ENCODE measurements around the gene TLE1.

The TLE1 gene

GRCh38 chr9:81682177-81682576 lies 7.2 kb downstream of the TLE1 start:
- TF ChIP-seq CTCF (IDR thresholded peaks at IDR 0.05; ENCODE audit: low read depth, low read length, missing control alignments) = no peak
- in situ Hi-C loops (cut with HindIII; ENCODE audit: low sequenced_read_pairs) = loop anchor here (25.0 kb wide), 2 partner anchors 930 to 1070 kb away; no protein-coding TSS in a partner anchor
- H3K4me3 ChIP-seq (ENCODE audit: low read depth, low read length) = no peak overlapping the region
- no peak for DNase-seq (ENCODE audit: low read depth)

GRCh38 chr9:81680506-81680905 lies 8.8 kb downstream of the TLE1 start:
- in situ Hi-C loops (cut with HindIII; ENCODE audit: low sequenced_read_pairs) = loop anchor here (25.0 kb wide), 2 partner anchors 932 to 1068 kb away; no protein-coding TSS in a partner anchor
- DNase-seq (ENCODE audit: low read depth) = no peak
- TF ChIP-seq CTCF (IDR thresholded peaks at IDR 0.05; ENCODE audit: low read depth, low read length, missing control alignments) = no peak
- no peak overlapping the region for H3K4me3 ChIP-seq (ENCODE audit: low read depth, low read length)

- no peak for TF ChIP-seq CTCF (IDR thresholded peaks at IDR 0.05; ENCODE audit: low read depth, low read length, missing control alignments)
- in situ Hi-C loops (cut with HindIII; ENCODE audit: low sequenced_read_pairs) = loop anchor here (25.0 kb wide), 2 partner anchors 932 to 1068 kb away; no protein-coding TSS in a partner anchor
- DNase-seq (ENCODE audit: low read depth) = no peak
Observed at GRCh38 chr9:81680006-81680405, 9.3 kb downstream of the TLE1 start.

GRCh38 chr9:81678088-81678487 lies 11.3 kb downstream of the TLE1 start:
- H3K4me3 ChIP-seq (ENCODE audit: low read depth, low read length) = no peak overlapping the region
- no peak for DNase-seq (ENCODE audit: low read depth)
- TF ChIP-seq CTCF (IDR thresholded peaks at IDR 0.05; ENCODE audit: low read depth, low read length, missing control alignments) = no peak
- in situ Hi-C loops (cut with HindIII; ENCODE audit: low sequenced_read_pairs) = loop anchor here (10.0 to 25.0 kb wide), 3 partner anchors 123 to 1066 kb away; no protein-coding TSS in a partner anchor

More at GRCh38 chr9:81680006-81680405, 9.3 kb downstream of the TLE1 start:
- no peak overlapping the region for H3K4me3 ChIP-seq (ENCODE audit: low read depth, low read length)

GRCh38 chr9:81676395-81676794 lies 13.0 kb downstream of the TLE1 start:
- in situ Hi-C loops (cut with HindIII; ENCODE audit: low sequenced_read_pairs) = loop anchor here (10.0 to 25.0 kb wide), 3 partner anchors 122 to 1064 kb away; no protein-coding TSS in a partner anchor
- TF ChIP-seq CTCF (IDR thresholded peaks at IDR 0.05; ENCODE audit: low read depth, low read length, missing control alignments) = no peak
- DNase-seq (ENCODE audit: low read depth) = no peak
- no peak overlapping the region for H3K4me3 ChIP-seq (ENCODE audit: low read depth, low read length)

- TF ChIP-seq CTCF (IDR thresholded peaks at IDR 0.05; ENCODE audit: low read depth, low read length, missing control alignments) = no peak
- in situ Hi-C loops (cut with HindIII; ENCODE audit: low sequenced_read_pairs) = loop anchor here (10.0 kb wide), 1 partner anchor 119 kb away; no protein-coding TSS in a partner anchor
- no peak for DNase-seq (ENCODE audit: low read depth)
- no peak overlapping the region for H3K4me3 ChIP-seq (ENCODE audit: low read depth, low read length)
Observed at GRCh38 chr9:81673310-81673709, 16.0 kb downstream of the TLE1 start.

Measured in astrocyte of the cerebellum (primary cell).